BE2C (cell line): ENCODE data around the gene LRFN2.

Experiments used
- DNase-seq: peaks from one replicate; pipeline ENCODE4 v3.0.0-alpha.2; 2020
- H3K27me3 ChIP-seq: fragments of 250-450 bp; sonication (Bioruptor Pico); 2 replicates; pipeline ENCODE4 v1.5.1; 2020; ENCODE audit warnings: mild to moderate bottlenecking
- H3K36me3 ChIP-seq: fragments of 250-450 bp; sonication (Bioruptor Pico); 2 replicates; pipeline ENCODE4 v1.5.1; 2020; ENCODE audit warnings: mild to moderate bottlenecking
- H3K4me1 ChIP-seq: fragments of 250-450 bp; sonication (Bioruptor Pico); 2 replicates; pipeline ENCODE4 v1.5.1; 2020
- H3K4me3 ChIP-seq: 2 replicates; pipeline ENCODE4 v1.5.1; 2011; ENCODE audit warnings: low read depth, low read length
- H3K9me3 ChIP-seq: fragments of 250-450 bp; sonication (Bioruptor Pico); 2 replicates; pipeline ENCODE4 v1.5.1; 2020
- TF ChIP-seq, protein P1 (sequence below): IDR thresholded peaks from 2 replicates; pipeline ENCODE4 v1.5.1; 2012; ENCODE audit warnings: mild to moderate bottlenecking, low read depth, low read length

LRFN2 gene

DNA sequence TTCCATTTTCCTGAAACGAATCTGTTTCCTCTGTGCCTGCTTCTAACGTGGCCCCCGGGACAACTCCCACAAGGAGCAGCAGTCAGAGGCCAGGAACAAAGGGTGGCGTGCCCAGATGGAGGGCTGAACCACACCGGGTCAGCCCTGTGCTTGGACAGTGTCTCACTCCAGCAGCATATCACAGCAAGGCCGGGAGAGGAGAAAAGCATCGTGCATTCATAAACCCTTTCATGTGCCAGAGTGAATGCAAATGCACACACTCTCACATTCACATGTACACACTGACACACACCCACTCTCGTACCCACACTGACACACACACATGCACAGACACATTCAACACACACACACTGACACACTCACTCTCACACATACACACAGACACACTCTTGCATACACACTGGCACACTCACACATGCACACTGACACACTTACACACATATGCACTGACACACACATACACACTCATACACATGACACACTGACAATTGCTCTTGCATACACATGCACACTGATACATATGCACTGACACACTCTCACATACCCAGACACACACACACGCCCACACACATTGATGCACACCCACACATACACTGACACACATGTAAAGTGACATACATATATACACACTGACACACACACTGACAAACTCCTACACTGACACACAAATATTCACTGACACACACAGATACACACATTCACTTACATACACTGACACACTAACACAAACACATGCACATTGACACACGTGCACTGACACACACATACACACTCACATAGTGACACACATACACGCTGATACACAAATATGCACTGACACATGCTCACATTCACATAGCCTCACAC is 237.0 kb downstream of the LRFN2 start:
- TF ChIP-seq, protein P1, sequence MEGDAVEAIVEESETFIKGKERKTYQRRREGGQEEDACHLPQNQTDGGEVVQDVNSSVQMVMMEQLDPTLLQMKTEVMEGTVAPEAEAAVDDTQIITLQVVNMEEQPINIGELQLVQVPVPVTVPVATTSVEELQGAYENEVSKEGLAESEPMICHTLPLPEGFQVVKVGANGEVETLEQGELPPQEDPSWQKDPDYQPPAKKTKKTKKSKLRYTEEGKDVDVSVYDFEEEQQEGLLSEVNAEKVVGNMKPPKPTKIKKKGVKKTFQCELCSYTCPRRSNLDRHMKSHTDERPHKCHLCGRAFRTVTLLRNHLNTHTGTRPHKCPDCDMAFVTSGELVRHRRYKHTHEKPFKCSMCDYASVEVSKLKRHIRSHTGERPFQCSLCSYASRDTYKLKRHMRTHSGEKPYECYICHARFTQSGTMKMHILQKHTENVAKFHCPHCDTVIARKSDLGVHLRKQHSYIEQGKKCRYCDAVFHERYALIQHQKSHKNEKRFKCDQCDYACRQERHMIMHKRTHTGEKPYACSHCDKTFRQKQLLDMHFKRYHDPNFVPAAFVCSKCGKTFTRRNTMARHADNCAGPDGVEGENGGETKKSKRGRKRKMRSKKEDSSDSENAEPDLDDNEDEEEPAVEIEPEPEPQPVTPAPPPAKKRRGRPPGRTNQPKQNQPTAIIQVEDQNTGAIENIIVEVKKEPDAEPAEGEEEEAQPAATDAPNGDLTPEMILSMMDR: no peak
- H3K36me3 ChIP-seq: no peaks in the 10 kb centered on the region
- DNase-seq: no peak
- no peaks in the 10 kb centered on the region for H3K4me1 ChIP-seq
- no peak overlapping the region for H3K4me3 ChIP-seq
- H3K9me3 ChIP-seq: no peaks in the 10 kb centered on the region
- no peaks in the 10 kb centered on the region for H3K27me3 ChIP-seq

GRCh38 chr6:40349123-40349900 is 237.9 kb downstream of the LRFN2 start:
- Histone ChIP-seq H3K36me3 (no peaks in the 10 kb centered on the region), H3K27me3 (no peaks in the 10 kb centered on the region), H3K9me3 (no peaks in the 10 kb centered on the region), H3K4me1 (no peaks in the 10 kb centered on the region), H3K4me3 (no peak overlapping the region)
- TF ChIP-seq, protein P1: no peak
- DNase-seq: no peak

DNA sequence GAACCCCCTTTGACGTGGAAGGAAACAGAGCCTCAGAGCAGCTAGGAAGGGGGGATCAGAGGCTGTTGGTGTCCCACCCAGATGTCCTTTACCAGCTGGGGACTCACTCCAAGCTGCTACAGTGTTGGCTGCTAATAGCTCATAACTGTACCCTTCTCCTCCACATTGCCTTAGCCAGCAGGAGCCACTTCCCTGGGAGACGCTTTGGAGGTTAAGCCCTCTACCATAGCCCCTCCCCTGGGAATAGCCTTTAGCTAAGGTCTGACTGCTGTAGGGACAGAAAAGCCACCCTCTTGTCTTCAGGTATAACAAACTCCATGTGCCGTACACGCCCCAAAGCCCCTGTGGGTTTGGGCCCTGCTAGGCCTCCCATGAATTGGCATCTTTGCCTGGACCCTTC is 238.6 kb downstream of the LRFN2 start:
- H3K4me1 ChIP-seq: no peaks in the 10 kb centered on the region

DNA sequence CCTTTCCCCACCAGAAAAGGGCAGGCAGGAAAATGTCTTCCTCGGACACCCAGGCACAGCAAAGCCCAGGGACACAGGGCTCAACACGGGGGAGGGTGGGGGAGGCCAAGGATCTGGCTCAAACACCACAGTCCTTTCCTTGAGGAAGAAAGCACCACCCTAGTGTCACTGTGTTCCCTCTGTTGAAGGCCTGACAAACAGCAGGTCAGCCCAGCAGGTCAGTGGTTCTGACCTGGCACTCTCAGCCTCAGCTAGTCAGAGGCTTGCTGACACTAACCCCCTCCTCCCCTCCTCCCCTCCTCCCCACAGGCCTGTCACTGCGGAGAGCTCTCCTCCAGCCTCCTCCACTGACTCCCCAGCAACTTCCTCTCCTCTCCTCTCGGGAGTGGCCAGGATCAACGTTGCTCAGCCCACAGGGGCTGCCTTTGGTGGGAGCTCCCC is 239.6 kb downstream of the LRFN2 start:
- no peaks in the 10 kb centered on the region for H3K4me1 ChIP-seq
- no peaks in the 10 kb centered on the region for H3K36me3 ChIP-seq
- no peaks in the 10 kb centered on the region for H3K27me3 ChIP-seq
- no peak for DNase-seq
- H3K9me3 ChIP-seq: no peaks in the 10 kb centered on the region
- no peak overlapping the region for H3K4me3 ChIP-seq
- TF ChIP-seq, protein P1: no peak

More for the DNA sequence above, 238.6 kb downstream of the LRFN2 start:
- no peak overlapping the region for H3K4me3 ChIP-seq
- no peaks in the 10 kb centered on the region for H3K9me3 ChIP-seq
- no peak for DNase-seq
- no peaks in the 10 kb centered on the region for H3K36me3 ChIP-seq
- TF ChIP-seq, protein P1: no peak
- no peaks in the 10 kb centered on the region for H3K27me3 ChIP-seq

DNA sequence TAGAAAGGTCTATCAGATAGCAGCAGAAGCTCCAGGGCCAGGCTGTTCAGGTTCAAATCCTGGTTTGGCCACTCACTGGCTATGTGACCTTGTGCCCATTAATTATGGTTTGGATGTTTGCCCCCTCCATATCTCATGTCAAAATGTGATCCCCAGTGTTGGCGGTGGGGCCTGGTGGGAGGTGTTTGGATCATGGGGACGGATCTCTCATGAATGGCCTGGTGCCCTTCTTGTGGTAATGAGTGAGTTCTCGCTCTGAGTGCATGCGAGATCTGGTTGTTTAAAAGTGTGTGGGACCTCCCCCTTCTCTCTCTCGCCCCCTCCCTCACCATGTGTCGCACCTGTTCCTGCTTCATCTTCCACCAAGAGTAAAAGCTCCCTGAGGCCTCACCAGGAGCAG is 240.9 kb downstream of the LRFN2 start:
- DNase-seq: no peak
- no peaks in the 10 kb centered on the region for H3K27me3 ChIP-seq
- H3K4me1 ChIP-seq: no peaks in the 10 kb centered on the region
- H3K9me3 ChIP-seq: no peaks in the 10 kb centered on the region
- no peaks in the 10 kb centered on the region for H3K36me3 ChIP-seq
- TF ChIP-seq, protein P1: no peak
- no peak overlapping the region for H3K4me3 ChIP-seq
